Measurements from ENCODE around the gene LITAF.

GRCh38 chr16:11630046-11630767 is 43.5 kb upstream of the LITAF start:
- TF ChIP-seq CTCF (IDR thresholded peaks at IDR 0.05) (no peak), POLR2A (IDR thresholded peaks at IDR 0.05) (no peak)

Data from testis (tissue), 2 donors.